GM12891 (cell line): ENCODE results near the gene MSRB2.

Source experiments
- PAX5 ChIP-seq: IDR thresholded peaks from 2 replicates; pipeline ENCODE4 v1.6.1; 2011; ENCODE audit warnings: low read length, moderate library complexity, mild to moderate bottlenecking; ENCODE audit not compliant: insufficient read depth, severe bottlenecking
- POLR2A ChIP-seq: IDR thresholded peaks from 2 replicates; pipeline ENCODE4 v1.6.1; 2011; ENCODE audit warnings: low read depth, low read length, control low read depth
- POLR2AphosphoS5 ChIP-seq: IDR thresholded peaks from 2 replicates; pipeline ENCODE4 v1.6.1; 2011; ENCODE audit warnings: low read depth, low read length, control low read depth
- POU2F2 ChIP-seq: IDR thresholded peaks from 2 replicates; pipeline ENCODE4 v1.6.1; 2011; ENCODE audit warnings: low read depth, mild to moderate bottlenecking, control low read depth, low read length, moderate library complexity
- TAF1 ChIP-seq: IDR thresholded peaks from 2 replicates; pipeline ENCODE4 v1.6.1; 2011; ENCODE audit warnings: low read depth, low read length, control low read depth

- TF ChIP-seq POLR2AphosphoS5 (no peak), POLR2A (no peak), POU2F2 (no peak), TAF1 (no peak), PAX5 (no peak)
Measured at GRCh38 chr10:23099816-23100215, 4.4 kb downstream of the MSRB2 start.
